AG04450 (cell line): ENCODE data around the gene RPL22L1. TPM values are rescaled to one million over a fixed set of nuclear protein-coding genes. Genes with fewer than 3 reads are reported as not detected.

ENCODE experiments used
- CTCF ChIA-PET: fragments of 300-600, 350-600 bp; formaldehyde crosslinking; extraction: SDS; loops from one replicate; lab custom pipeline; 2022; ENCODE audit warnings: antibody characterized with exemption, inconsistent platforms; lab: Charles Lee
- POLR2A ChIA-PET: fragments of 350-600 bp; formaldehyde crosslinking; extraction: SDS; loops from one replicate; lab custom pipeline; 2021; ENCODE audit warnings: antibody characterized with exemption, inconsistent platforms; lab: Yijun Ruan, JAX
- DNase-seq: peaks from one replicate; pipeline ENCODE4 v3.0.0-alpha.2; 2011; ENCODE audit warnings: low read depth, low spot score
- H3K27ac ChIP-seq: one replicate; pipeline ENCODE4 v1.5.1; 2012; ENCODE audit warnings: low read depth, low read length, control low read depth
- H3K27me3 ChIP-seq: one replicate; pipeline ENCODE4 v1.6.0; 2012; ENCODE audit warnings: low read length; ENCODE audit not compliant: control insufficient read depth, insufficient read depth
- H3K4me3 ChIP-seq: 2 replicates; pipeline ENCODE4 v1.5.1; 2011; ENCODE audit warnings: mild to moderate bottlenecking, low read depth, low read length, control low read depth
- H3K9me3 ChIP-seq: 2 replicates; pipeline ENCODE4 v1.5.1; 2012; ENCODE audit warnings: low read length; ENCODE audit not compliant: control insufficient read depth, insufficient read depth
- CTCF ChIP-seq: IDR thresholded peaks from 2 replicates; pipeline ENCODE4 v1.5.1; 2011; ENCODE audit warnings: low read depth, low read length, control low read depth, inconsistent platforms
- polyA plus RNA-seq: library from polyadenylated mRNA; depleted of rRNA; stranded (reverse); fragments of >200 nt; gene quantifications from 2 replicates; pipeline ENCODE4 v1.2.3, GENCODE V29; 2011

Gene RPL22L1
- polyA plus RNA-seq, 1 experiment: 171 TPM

- Histone ChIP-seq H3K9me3 (no peaks in the 10 kb centered on the region), H3K27ac (no peak overlapping the region), H3K27me3 (no peaks in the 10 kb centered on the region), H3K4me3 (no peak overlapping the region)
- ChIA-PET POLR2A (interaction anchor here (1.3 kb wide), 1 partner anchor 29 kb away, joined by 6 read pairs; the partner anchor contains the start of gene RPL22L1), CTCF (interaction anchor here (0.6 to 9.6 kb wide), 6 partner anchors 8 to 831 kb away, joined by 3 to 60 read pairs (median 8); no protein-coding TSS in a partner anchor)
- no peak for TF ChIP-seq CTCF
- DNase-seq: no peak
Observed at GRCh38 chr3:170840291-170840859, 29.6 kb downstream of the RPL22L1 start.

- no peak overlapping the region for H3K4me3 ChIP-seq
- POLR2A ChIA-PET: interaction anchor here (1.3 kb wide), 1 partner anchor 30 kb away, joined by 6 read pairs; the partner anchor contains the start of gene RPL22L1
- H3K27ac ChIP-seq: no peak overlapping the region
- no peak for TF ChIP-seq CTCF
- H3K27me3 ChIP-seq: no peaks in the 10 kb centered on the region
- H3K9me3 ChIP-seq: no peaks in the 10 kb centered on the region
- DNase-seq: no peak
- CTCF ChIA-PET: interaction anchor here (0.6 to 9.6 kb wide), 4 partner anchors 9 to 426 kb away, joined by 10 to 60 read pairs (median 15); partner anchors contain the start of gene CLDN11
Observed at GRCh38 chr3:170839518-170840100, 30.4 kb downstream of the RPL22L1 start.

- Histone ChIP-seq H3K9me3 (no peaks in the 10 kb centered on the region), H3K27ac (no peak overlapping the region), H3K4me3 (no peak overlapping the region), H3K27me3 (no peaks in the 10 kb centered on the region)
- no peak for TF ChIP-seq CTCF
- CTCF ChIA-PET: interaction anchor here (4.0 kb wide), 1 partner anchor 423 kb away, joined by 14 read pairs; no protein-coding TSS in a partner anchor
- POLR2A ChIA-PET: no interaction called here
- DNase-seq: no peak
Observed at GRCh38 chr3:170836491-170836890, 33.5 kb downstream of the RPL22L1 start.

GRCh38 chr3:170835336-170835735 is 34.7 kb downstream of the RPL22L1 start:
- H3K27me3 ChIP-seq: no peaks in the 10 kb centered on the region
- H3K4me3 ChIP-seq: no peak overlapping the region
- DNase-seq: no peak
- TF ChIP-seq CTCF: no peak
- H3K27ac ChIP-seq: no peak overlapping the region
- ChIA-PET CTCF (interaction anchor here (0.6 to 4.1 kb wide), 10 partner anchors 9 to 437 kb away, joined by 3 to 24 read pairs (median 5); no protein-coding TSS in a partner anchor), POLR2A (interaction anchor here (1.0 kb wide), 1 partner anchor 33 kb away, joined by 3 read pairs; no protein-coding TSS in a partner anchor)
- H3K9me3 ChIP-seq: no peaks in the 10 kb centered on the region

- Histone ChIP-seq H3K27ac (no peak overlapping the region), H3K4me3 (no peak overlapping the region), H3K27me3 (peaks cover 2% of the 10 kb centered on the region), H3K9me3 (no peaks in the 10 kb centered on the region)
- CTCF ChIA-PET: no interaction called here
- no peak for TF ChIP-seq CTCF
- DNase-seq: no peak
- POLR2A ChIA-PET: no interaction called here
Observed at GRCh38 chr3:170830580-170830979, 39.4 kb downstream of the RPL22L1 start.
